Pancreas (tissue), 10 donors: Measurements from ENCODE around the gene BYSL. TPM values are rescaled to one million over a fixed set of nuclear protein-coding genes. Genes with fewer than 3 reads are reported as not detected.

Experiments used
- ATAC-seq, 4 donors: fragments of 200-7000 bp; cut with Tn5 transposase; one replicate each; pipeline versions ENCODE4 v1.8.0 to v1.9.1; 2020; ENCODE audit warnings: mild to moderate bottlenecking in 4 of 4, moderate library complexity in 4 of 4
- DNase-seq, 6 donors: peaks; one replicate each; pipeline ENCODE4 v3.0.0-alpha.2; 2020
- FAIRE-seq: peaks from 2 replicates; lab custom pipeline; 2012; peaks lifted over from hg19 to GRCh38; lab: Jason Lieb, UNC
- H3K27ac ChIP-seq, 4 donors: fragments of 200-600 bp; sonication (generic); 1 replicate in 3 of 4; 2 replicates in 1 of 4; pipeline versions ENCODE4 v1.5.0 to v1.8.0; 2020
- H3K27me3 ChIP-seq, 4 donors: fragments of 200-600 bp; one replicate each; pipeline ENCODE4 v1.8.0; 2021
- H3K36me3 ChIP-seq, 3 donors: fragments of 200-600 bp; sonication (generic) in 1 of 3; one replicate each; pipeline versions ENCODE4 v1.5.0 to v1.8.0; 2020 to 2021
- H3K4me1 ChIP-seq, 3 donors: fragments of 200-600 bp; one replicate each; pipeline ENCODE4 v1.8.0; 2021
- H3K4me3 ChIP-seq, 4 donors: fragments of 200-600 bp; sonication (generic) in 2 of 4; one replicate each; pipeline versions ENCODE4 v1.5.0 to v1.8.0; 2020 to 2021
- H3K9me3 ChIP-seq, 4 donors: fragments of 200-600 bp; one replicate each; pipeline ENCODE4 v1.8.0; 2021
- WGBS, 2 donors: extraction: QIAGEN DNeasy Blood & Tissue Kit; methylation state at CpG; one replicate each; pipeline ENCODE4 v1.1.7; 2013; 5-methylcytosine and 5-hydroxymethylcytosine counted together
- intact Hi-C, 3 donors: fragments of 100-400 bp; cut with DNase I; formaldehyde crosslinking; loops; one replicate each; pipeline versions ENCODE4 v1.11.1 to v1.14.2; 2022
- polyA plus RNA-seq, 2 donors: library from polyadenylated mRNA; stranded (reverse); fragments of 200-250 nt; gene quantifications; one replicate each; pipeline ENCODE4 v1.2.3, GENCODE V29; 2013
- total RNA-seq, 6 donors: library from RNA; stranded (reverse); fragmentation: NEBNext Ultra II Directional in 4 of 6; extraction: Animal tissue kit (Norgen Biotek cat#: 25700) in 4 of 6; gene quantifications; one replicate each; pipeline versions ENCODE4 v1.2.1 to v1.2.4, GENCODE V29; 2021 to 2023
- TF ChIP-seq, protein P1 (sequence below), 4 donors: fragments of 200-600 bp; sonication (generic) in 3 of 4; IDR thresholded peaks; one replicate each; pipeline versions ENCODE4 v1.5.0 to v1.8.0; 2021; ENCODE audit warnings: antibody characterized with exemption in 4 of 4
- donor health status: healthy with polysubstance abuse.
- donor health status: DM: no; HTN: no; CAD: no; lungs with moderate emphysema.
- donor health status: DM: no; HTN: no; CAD: no.
- donor health status: control.
- donor health status: control.
- donor health status: Bipolar disorder and iron deficiency.
- donor health status: DM: yes; HTN: yes; CAD: no.
- donor health status: DM: no; HTN: no; CAD: no.
- donor health status: DM: no; HTN: no; CAD: no.
- donor health status: DM: yes; HTN: yes; CAD: no.

BYSL gene
- total and polyA plus RNA-seq, 8 donors, result 4.7 to 18.6 (median 9.7) TPM

GRCh38 chr6:41885930-41886329 lies 35.4 kb upstream of the BYSL start:
- TF ChIP-seq, protein P1, sequence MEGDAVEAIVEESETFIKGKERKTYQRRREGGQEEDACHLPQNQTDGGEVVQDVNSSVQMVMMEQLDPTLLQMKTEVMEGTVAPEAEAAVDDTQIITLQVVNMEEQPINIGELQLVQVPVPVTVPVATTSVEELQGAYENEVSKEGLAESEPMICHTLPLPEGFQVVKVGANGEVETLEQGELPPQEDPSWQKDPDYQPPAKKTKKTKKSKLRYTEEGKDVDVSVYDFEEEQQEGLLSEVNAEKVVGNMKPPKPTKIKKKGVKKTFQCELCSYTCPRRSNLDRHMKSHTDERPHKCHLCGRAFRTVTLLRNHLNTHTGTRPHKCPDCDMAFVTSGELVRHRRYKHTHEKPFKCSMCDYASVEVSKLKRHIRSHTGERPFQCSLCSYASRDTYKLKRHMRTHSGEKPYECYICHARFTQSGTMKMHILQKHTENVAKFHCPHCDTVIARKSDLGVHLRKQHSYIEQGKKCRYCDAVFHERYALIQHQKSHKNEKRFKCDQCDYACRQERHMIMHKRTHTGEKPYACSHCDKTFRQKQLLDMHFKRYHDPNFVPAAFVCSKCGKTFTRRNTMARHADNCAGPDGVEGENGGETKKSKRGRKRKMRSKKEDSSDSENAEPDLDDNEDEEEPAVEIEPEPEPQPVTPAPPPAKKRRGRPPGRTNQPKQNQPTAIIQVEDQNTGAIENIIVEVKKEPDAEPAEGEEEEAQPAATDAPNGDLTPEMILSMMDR (IDR thresholded peaks at IDR 0.05), result no peak
- DNase-seq (no peak), FAIRE-seq (no peak), ATAC-seq (no peak)
- Histone ChIP-seq H3K27me3 (no peaks in the 10 kb centered on the region), H3K36me3 (no peaks in the 10 kb centered on the region), H3K4me3 (no peak overlapping the region), H3K27ac (no peak overlapping the region), H3K9me3 (no peaks in the 10 kb centered on the region), H3K4me1 (no peaks in the 10 kb centered on the region)
- intact Hi-C loops, result no loop called here
- WGBS, 2 donors, result 78 to 83% methylated on average over 1 of the region's 1 CpG

- WGBS, 2 donors, result 69 to 72% methylated on average over 4 of the region's 4 CpGs
- H3K36me3 ChIP-seq, result no peaks in the 10 kb centered on the region
- H3K4me3 ChIP-seq, result no peak overlapping the region
- FAIRE-seq (no peak), DNase-seq (no peak), ATAC-seq (no peak)
- H3K27ac ChIP-seq, result no peak overlapping the region
- no peaks in the 10 kb centered on the region for H3K27me3 ChIP-seq
- TF ChIP-seq, protein P1 (IDR thresholded peaks at IDR 0.05), result no peak
- H3K4me1 ChIP-seq, result peaks cover 0 to 2% (median 0%) of the 10 kb centered on the region in 3 donors
- no peaks in the 10 kb centered on the region for H3K9me3 ChIP-seq
- intact Hi-C loops, result no loop called here
Observed at GRCh38 chr6:41887331-41887751, 34.0 kb upstream of the BYSL start.

DNA sequence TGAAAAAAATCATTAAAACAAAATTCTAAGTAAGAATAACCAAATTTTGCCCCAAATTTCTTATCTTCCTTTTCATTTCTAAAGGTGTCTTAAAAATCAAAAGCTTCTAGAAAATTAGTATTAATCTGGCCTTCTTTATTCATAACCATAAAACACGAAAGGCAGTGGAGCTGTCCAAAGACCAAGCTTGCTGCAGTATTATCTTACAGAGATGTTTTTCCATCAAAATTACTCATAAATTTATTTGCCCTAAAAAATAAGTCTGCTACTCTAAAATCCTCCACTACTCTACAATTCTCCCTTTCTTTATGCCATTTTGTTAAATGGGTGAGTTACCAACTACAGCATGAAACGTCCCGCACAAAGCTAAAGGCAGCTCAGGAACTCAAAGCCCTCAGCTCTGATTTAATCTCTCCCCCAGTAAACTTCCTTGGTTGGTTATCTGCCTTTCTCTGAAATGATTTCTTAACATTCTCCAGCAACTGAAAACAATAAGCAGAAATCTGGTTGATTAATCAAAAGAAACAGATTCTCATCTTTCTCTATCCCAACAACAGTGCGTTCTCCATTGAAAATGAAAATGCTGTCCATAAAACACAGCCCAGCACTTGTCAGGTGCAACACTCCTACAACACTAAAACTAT lies 28.3 kb upstream of the BYSL start:
- Histone ChIP-seq H3K27me3 (no peaks in the 10 kb centered on the region), H3K4me1 (peaks cover 0 to 9% (median 0%) of the 10 kb centered on the region in 3 donors), H3K9me3 (no peaks in the 10 kb centered on the region), H3K4me3 (no peak overlapping the region), H3K36me3 (no peaks in the 10 kb centered on the region), H3K27ac (no peak overlapping the region)
- DNase-seq (no peak), ATAC-seq (no peak), FAIRE-seq (no peak)
- 80 to 83% methylated on average over 4 of the region's 4 CpGs for WGBS, 2 donors
- intact Hi-C loops, result no loop called here
- TF ChIP-seq, protein P1 (IDR thresholded peaks at IDR 0.05), result no peak

DNA sequence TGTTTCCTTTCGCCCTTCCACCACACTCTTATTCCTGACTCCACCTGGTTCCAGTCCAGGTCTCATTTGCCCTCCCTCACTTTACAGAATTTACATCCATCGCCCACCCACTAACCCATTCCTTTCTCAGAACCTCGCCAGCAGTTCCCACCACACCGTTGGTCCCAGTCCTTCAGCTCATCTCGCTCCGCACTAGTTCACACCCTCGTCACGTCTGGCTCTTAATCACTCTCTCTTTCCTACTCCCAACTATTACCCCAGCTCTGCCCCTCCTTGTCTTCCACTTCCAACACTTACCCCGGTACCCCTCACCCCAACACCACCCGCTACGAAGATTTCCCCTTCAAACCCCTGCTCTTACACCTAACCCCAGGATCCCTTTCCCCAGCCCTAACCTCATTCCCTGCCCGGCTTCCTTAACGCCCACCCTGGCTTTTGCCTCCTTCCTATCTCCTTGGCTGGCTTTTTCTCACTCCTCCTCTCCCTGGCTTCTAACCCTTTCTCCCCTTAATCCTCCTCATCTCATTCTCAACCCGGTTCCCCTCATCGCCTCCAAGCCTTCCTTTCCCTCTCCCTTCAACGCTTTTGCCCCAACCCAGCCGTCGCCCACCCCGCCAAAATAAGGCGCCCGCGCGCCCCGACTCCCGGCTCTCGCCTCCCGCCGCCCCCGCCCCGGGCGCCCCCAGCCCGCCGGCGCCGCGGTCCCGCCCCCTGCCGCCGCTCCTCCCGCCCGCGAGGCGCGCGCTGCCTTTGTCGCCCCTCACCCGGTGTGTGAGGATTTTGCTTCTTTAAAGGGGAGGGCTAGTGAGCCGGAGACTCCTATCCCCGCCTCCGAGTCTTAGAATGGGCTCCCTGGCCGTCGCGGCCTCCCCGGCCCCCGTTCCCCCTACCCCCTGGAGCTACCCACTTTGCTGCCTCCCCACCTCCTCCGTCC lies 26.7 kb upstream of the BYSL start:
- TF ChIP-seq, protein P1 (IDR thresholded peaks at IDR 0.05), result no peak
- intact Hi-C loops, result no loop called here
- H3K4me3 ChIP-seq, result peak overlapping the region; percentile 34 to 82 (median 59)
- peak; percentile 69 to 71 (median 70) for ATAC-seq
- DNase-seq, result peak in 2 of 6 donors; percentile 22 to 74
- H3K9me3 ChIP-seq, result no peaks in the 10 kb centered on the region
- no peaks in the 10 kb centered on the region for H3K36me3 ChIP-seq
- H3K27me3 ChIP-seq, result no peaks in the 10 kb centered on the region
- WGBS, 2 donors, result 3% methylated on average over 36 to 56 of the region's 56 CpGs
- peaks cover 0 to 9% (median 0%) of the 10 kb centered on the region in 3 donors for H3K4me1 ChIP-seq
- peak overlapping the region in 1 of 4 donors; percentile 80 for H3K27ac ChIP-seq
- no peak for FAIRE-seq
